GM12878 (cell line): ENCODE results near the gene PTGIS. TPM values are rescaled to one million over a fixed set of nuclear protein-coding genes. Genes with fewer than 3 reads are reported as not detected.

Experiments
- ATAC-seq: fragments of 200-7000 bp; cut with Tn5 transposase; 3 replicates; pipeline ENCODE4 v1.9.1; 2020; ENCODE audit warnings: mild to moderate bottlenecking, moderate library complexity
- BruUV-seq: library from RNA; stranded (reverse); fragments of 400-500 nt; replicated peaks from 2 replicates; lab custom pipeline; 2021; lab: Mats Ljungman, UMichigan
- CTCF ChIA-PET: fragments of 300-600 bp; sonication (Branson Sonifier 250); formaldehyde crosslinking; extraction: SDS; loops from one replicate; lab custom pipeline; 2021; ENCODE audit warnings: inconsistent platforms; lab: Yijun Ruan, JAX
- POLR2A ChIA-PET: fragments of 350-600 bp; formaldehyde crosslinking; extraction: SDS; loops from one replicate; lab custom pipeline; 2021; ENCODE audit warnings: inconsistent platforms; lab: Charles Lee
- RAD21 ChIA-PET: fragments of 300-600 bp; sonication (Branson Sonifier 250); formaldehyde crosslinking; loops from one replicate; lab custom pipeline; 2023; ENCODE audit warnings: antibody characterized with exemption; ENCODE audit not compliant: unreplicated experiment; lab: Charles Lee
- SMC1A ChIA-PET: fragments of 300-600 bp; sonication (Branson Sonifier 250); formaldehyde crosslinking; loops from one replicate; lab custom pipeline; 2023; ENCODE audit not compliant: unreplicated experiment, uncharacterized antibody; lab: Charles Lee
- DNase-seq: peaks from one replicate; pipeline ENCODE4 v3.0.0-alpha.2; 2011; ENCODE audit warnings: low read depth, low spot score
- FAIRE-seq: peaks from 3 replicates; lab custom pipeline; 2011; peaks lifted over from hg19 to GRCh38; lab: Jason Lieb, UNC
- H2AFZ ChIP-seq: 2 replicates; pipeline ENCODE4 v1.6.0; 2011; ENCODE audit warnings: low read depth, low read length, control low read depth; ENCODE audit not compliant: control insufficient read depth
- H3K27ac ChIP-seq: 2 replicates; pipeline ENCODE4 v1.5.1; 2011; ENCODE audit warnings: control low read depth; ENCODE audit not compliant: control insufficient read depth, insufficient read depth
- H3K27me3 ChIP-seq, 2 experiments: replicated peaks in 1 of 2; 2 replicates each; pipeline versions ENCODE4 v1.6.0 to v1.6.1; 2011; ENCODE audit warnings: low read length in 1 of 2; ENCODE audit not compliant: control insufficient read depth in 2 of 2, insufficient read depth in 2 of 2
- H3K36me3 ChIP-seq, 2 experiments: 2 replicates each; pipeline ENCODE4 v1.5.1; 2011; ENCODE audit warnings: low read length in 1 of 2; ENCODE audit not compliant: control insufficient read depth in 2 of 2, insufficient read depth in 2 of 2
- H3K4me1 ChIP-seq: 2 replicates; pipeline ENCODE4 v1.6.1; 2011; ENCODE audit warnings: mild to moderate bottlenecking, low read length, moderate library complexity, mixed read lengths; ENCODE audit not compliant: control insufficient read depth, insufficient read depth
- H3K4me2 ChIP-seq: 2 replicates; pipeline ENCODE4 v1.6.0; 2011; ENCODE audit warnings: control low read depth; ENCODE audit not compliant: control insufficient read depth, insufficient read depth
- H3K4me3 ChIP-seq: fragments of 200-600 bp; sonication (generic); 2 replicates; pipeline ENCODE4 v1.5.1; 2016
- H3K79me2 ChIP-seq: 2 replicates; pipeline ENCODE4 v1.6.0; 2011; ENCODE audit warnings: low read length; ENCODE audit not compliant: control insufficient read depth, insufficient read depth
- H3K9ac ChIP-seq: 2 replicates; pipeline ENCODE4 v1.8.0; 2011; ENCODE audit warnings: low read length, control low read depth, mixed read lengths; ENCODE audit not compliant: control insufficient read depth, insufficient read depth
- H3K9me3 ChIP-seq: replicated peaks from 3 replicates; pipeline ENCODE4 v1.5.1; 2011; ENCODE audit warnings: mild to moderate bottlenecking, low read length; ENCODE audit not compliant: control insufficient read depth, insufficient read depth
- H4K20me1 ChIP-seq: 2 replicates; pipeline ENCODE4 v1.6.0; 2011; ENCODE audit not compliant: control insufficient read depth, insufficient read depth
- BCL11A ChIP-seq: IDR thresholded peaks from 2 replicates; pipeline ENCODE4 v1.6.1; 2011; ENCODE audit warnings: low read depth, low read length
- BHLHE40 ChIP-seq, 2 experiments: fragments of 450-650 bp in 1 of 2; IDR thresholded peaks; 2 replicates each; pipeline ENCODE4 v1.6.1; 2011 to 2017; ENCODE audit warnings: low read depth in 2 of 2, borderline replicate concordance in 1 of 2, improper control_type of control experiment in 1 of 2, low read length in 1 of 2, mild to moderate bottlenecking in 1 of 2
- BMI1 ChIP-seq: fragments of 450-650 bp; IDR thresholded peaks from 2 replicates; pipeline ENCODE4 v1.6.1; 2016; ENCODE audit warnings: mild to moderate bottlenecking, moderate library complexity, borderline replicate concordance
- BRCA1 ChIP-seq: IDR thresholded peaks from 2 replicates; pipeline ENCODE4 v1.6.1; 2011; ENCODE audit warnings: low read depth, low read length, improper control_type of control experiment
- CEBPB ChIP-seq, 2 experiments: fragments of 150-350 bp in 1 of 2; IDR thresholded peaks; 2 replicates each; pipeline ENCODE4 v1.6.1; 2012 to 2014; ENCODE audit warnings: low read depth in 2 of 2, low read length in 2 of 2, borderline replicate concordance in 1 of 2, inconsistent platforms in 1 of 2
- DPF2 ChIP-seq: fragments of 450-650 bp; IDR thresholded peaks from 2 replicates; pipeline ENCODE4 v1.6.1; 2017; ENCODE audit warnings: mild to moderate bottlenecking
- ETV6 ChIP-seq, 2 experiments: fragments of 450-650 bp in 1 of 2; IDR thresholded peaks in 1 of 2; conservative IDR thresholded peaks in 1 of 2; 2 replicates each; pipeline ENCODE4 v1.6.1; 2014; ENCODE audit warnings: antibody characterized with exemption in 1 of 2, borderline replicate concordance in 1 of 2, low read depth in 1 of 2, mild to moderate bottlenecking in 1 of 2, moderate library complexity in 1 of 2
- IKZF1 ChIP-seq: fragments of 450-650 bp; conservative IDR thresholded peaks from 2 replicates; pipeline ENCODE4 v1.6.1; 2017; ENCODE audit warnings: antibody characterized with exemption, mild to moderate bottlenecking
- NR2C1 ChIP-seq: fragments of 450-650 bp; IDR thresholded peaks from 2 replicates; pipeline ENCODE4 v1.6.1; 2017; ENCODE audit warnings: antibody characterized with exemption, mild to moderate bottlenecking, moderate library complexity
- NR2C2 ChIP-seq: IDR thresholded peaks from 2 replicates; pipeline ENCODE4 v1.6.1; 2011; ENCODE audit warnings: borderline replicate concordance, low read depth; ENCODE audit not compliant: control insufficient read depth, insufficient read length
- RFX5 ChIP-seq: IDR thresholded peaks from 2 replicates; pipeline ENCODE4 v1.6.1; 2011; ENCODE audit warnings: low read depth, low read length, improper control_type of control experiment
- SMAD5 ChIP-seq: IDR thresholded peaks from 2 replicates; pipeline ENCODE4 v1.6.1; 2016; ENCODE audit warnings: antibody characterized with exemption, low read depth
- SREBF1 ChIP-seq: IDR thresholded peaks from 2 replicates; pipeline ENCODE4 v1.6.1; 2012; ENCODE audit warnings: mild to moderate bottlenecking, low read length
- STAT1 ChIP-seq: fragments of 450-650 bp; conservative IDR thresholded peaks from 2 replicates; pipeline ENCODE4 v1.6.1; 2014; ENCODE audit warnings: antibody characterized with exemption, mild to moderate bottlenecking
- ZZZ3 ChIP-seq: IDR thresholded peaks from 2 replicates; pipeline ENCODE4 v1.6.1; 2011; ENCODE audit warnings: low read depth; ENCODE audit not compliant: control insufficient read depth, insufficient read length
- WGBS: methylation state at CpG from one replicate; pipeline ENCODE4 v1.1.6; 2016; ENCODE audit warnings: low lambda C conversion rate; ENCODE audit not compliant: insufficient replicate concordance, insufficient coverage; ENCODE audit errors: missing lambda C conversion rate; 5-methylcytosine and 5-hydroxymethylcytosine counted together
- in situ Hi-C: fragments of 300-500 bp; cut with MboI; formaldehyde crosslinking; loops from 9 replicates; pipeline ENCODE4 v1.14.3; 2018; ENCODE audit warnings: mixed read lengths
- intact Hi-C: fragments of 100-400 bp; cut with micrococcal nuclease; formaldehyde crosslinking; loops from one replicate; pipeline ENCODE4 v1.14.2; 2022; ENCODE audit not compliant: unreplicated experiment
- polyA plus RNA-seq, 11 experiments: library from polyadenylated mRNA; depleted of rRNA in 4 of 11; unstranded in 6 of 11; stranded (reverse) in 5 of 11; fragments of >200 nt; fragmentation: Nextera tagmentation in 4 of 11; fragmentation: Illumina TruSeq in 1 of 11; extraction: Ambion mirVana in 4 of 11; extraction: Trizol in 1 of 11; gene quantifications; 1 replicate in 1 of 11; 2 replicates in 10 of 11; pipeline versions ENCODE4 v1.2.1 to v1.2.3, GENCODE V29; 2011 to 2016; ENCODE audit warnings: inconsistent platforms in 2 of 11, missing spikeins in 2 of 11, low read depth in 1 of 11
- total RNA-seq, 4 experiments: library from RNA; depleted of rRNA in 3 of 4; stranded (reverse); fragments of >200 nt in 3 of 4; fragmentation: Illumina TruSeq in 1 of 4; extraction: Trizol in 1 of 4; gene quantifications; 2 replicates each; pipeline versions ENCODE4 v1.2.1 to v1.2.3, GENCODE V29; 2013 to 2021
- TF ChIP-seq, protein P1 (sequence below): IDR thresholded peaks from 2 replicates; pipeline ENCODE4 v1.6.1; 2011; ENCODE audit warnings: mild to moderate bottlenecking, low read depth, low read length, moderate library complexity; ENCODE audit not compliant: insufficient replicate concordance
- TF ChIP-seq, protein P2 (sequence below): IDR thresholded peaks from 2 replicates; pipeline ENCODE4 v1.6.1; 2012; ENCODE audit warnings: low read depth, low read length, improper control_type of control experiment
- TF ChIP-seq, protein P3 (sequence below): fragments of 450-650 bp; formaldehyde crosslinking; IDR thresholded peaks from 2 replicates; pipeline ENCODE4 v1.4.0; 2022; ENCODE audit warnings: mild to moderate bottlenecking, moderate library complexity

PTGIS gene
- total and polyA plus RNA-seq, 10 of the 15 experiments (the other 5 are each of a cell fraction or from before 2014, with no cell fraction given) = 0.10 TPM; not detected in 9

DNA sequence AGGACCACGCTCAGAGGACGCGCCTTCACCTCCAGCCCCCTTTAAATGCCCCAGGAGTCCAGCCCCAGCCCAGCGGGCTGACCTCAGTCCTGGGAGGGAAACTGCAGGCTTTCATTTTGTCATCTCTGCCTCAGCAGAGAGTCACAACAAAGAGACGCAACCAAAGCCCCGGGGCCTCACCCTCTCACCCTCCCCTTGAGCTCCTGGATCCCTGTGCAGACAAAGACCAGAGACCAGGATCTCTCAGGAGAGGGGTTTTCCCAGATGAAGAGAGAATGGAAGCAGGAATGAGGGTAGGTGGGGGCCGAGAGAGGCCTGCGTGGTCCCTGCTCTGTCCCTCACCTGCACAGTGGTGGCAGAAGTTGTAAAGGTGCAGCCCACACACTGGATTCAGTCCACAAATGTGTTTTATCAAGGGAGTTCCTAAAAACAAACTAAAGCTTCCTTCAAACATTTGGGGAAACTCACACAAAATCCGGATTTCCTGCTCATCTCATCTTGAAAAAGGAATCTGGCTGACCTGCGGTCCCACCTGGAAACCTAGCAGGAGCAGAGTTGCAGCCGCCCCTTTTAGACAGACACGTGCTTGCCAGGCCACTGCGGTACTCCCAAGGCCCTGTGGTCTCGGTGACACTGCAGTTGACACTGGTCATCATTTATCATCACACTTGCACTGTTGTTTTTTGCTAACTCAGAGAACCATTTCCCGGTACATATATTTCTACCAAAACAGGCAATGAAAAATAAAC, 27.1 kb downstream of the PTGIS start:
- SMC1A ChIA-PET = interaction anchor here (0.5 to 4.8 kb wide), 8 partner anchors 68 to 397 kb away, joined by 3 to 30 read pairs (median 5); no protein-coding TSS in a partner anchor
- Histone ChIP-seq H3K4me3 (no peak overlapping the region), H3K9me3 (no peaks in the 10 kb centered on the region; the same call in 2 of the 3 replicates), H2AFZ (no peak overlapping the region), H3K4me2 (no peak overlapping the region), H3K4me1 (no peaks in the 10 kb centered on the region), H3K9ac (no peak overlapping the region), H3K36me3 (no peaks in the 10 kb centered on the region), H3K79me2 (no peaks in the 10 kb centered on the region), H4K20me1 (no peaks in the 10 kb centered on the region), H3K27ac (no peak overlapping the region), H3K27me3 (no peaks in the 10 kb centered on the region)
- intact Hi-C loops = loop anchor here (1.0 to 2.0 kb wide), 3 partner anchors 68 to 347 kb away; no protein-coding TSS in a partner anchor
- no peak for DNase-seq
- POLR2A ChIA-PET = interaction anchor here (0.6 kb wide), 1 partner anchor 207 kb away, joined by 4 read pairs; no protein-coding TSS in a partner anchor
- 51% methylated on average over 15 of the region's 15 CpGs for WGBS
- RAD21 ChIA-PET = interaction anchor here (0.6 to 5.5 kb wide), 18 partner anchors 12 to 530 kb away, joined by 3 to 51 read pairs (median 3); no protein-coding TSS in a partner anchor
- ATAC-seq = no peak
- in situ Hi-C loops = loop anchor here (5.0 kb wide), 1 partner anchor 66 kb away; no protein-coding TSS in a partner anchor
- no TSS peak for BruUV-seq
- CTCF ChIA-PET = interaction anchor here (0.7 to 10.6 kb wide), 31 partner anchors 8 to 530 kb away, joined by 3 to 148 read pairs (median 4); partner anchors contain the start of gene RNF114
- FAIRE-seq = no peak
- TF ChIP-seq SREBF1 = no peak
- TF ChIP-seq DPF2 = no peak
- TF ChIP-seq, protein P1, sequence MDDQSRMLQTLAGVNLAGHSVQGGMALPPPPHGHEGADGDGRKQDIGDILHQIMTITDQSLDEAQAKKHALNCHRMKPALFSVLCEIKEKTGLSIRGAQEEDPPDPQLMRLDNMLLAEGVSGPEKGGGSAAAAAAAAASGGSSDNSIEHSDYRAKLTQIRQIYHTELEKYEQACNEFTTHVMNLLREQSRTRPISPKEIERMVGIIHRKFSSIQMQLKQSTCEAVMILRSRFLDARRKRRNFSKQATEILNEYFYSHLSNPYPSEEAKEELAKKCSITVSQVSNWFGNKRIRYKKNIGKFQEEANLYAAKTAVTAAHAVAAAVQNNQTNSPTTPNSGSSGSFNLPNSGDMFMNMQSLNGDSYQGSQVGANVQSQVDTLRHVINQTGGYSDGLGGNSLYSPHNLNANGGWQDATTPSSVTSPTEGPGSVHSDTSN = no peak
- no peak for TF ChIP-seq NR2C2
- TF ChIP-seq ZZZ3 = no peak
- no peak for TF ChIP-seq BMI1
- TF ChIP-seq ETV6 (conservative IDR thresholded peaks at IDR 0.05 in 1 of 2, IDR thresholded peaks at IDR 0.05 in 1 of 2; ENCODE audit: borderline replicate concordance in 1 of 2, low read depth in 1 of 2) = no peak
- TF ChIP-seq BRCA1 = no peak
- TF ChIP-seq, protein P2, sequence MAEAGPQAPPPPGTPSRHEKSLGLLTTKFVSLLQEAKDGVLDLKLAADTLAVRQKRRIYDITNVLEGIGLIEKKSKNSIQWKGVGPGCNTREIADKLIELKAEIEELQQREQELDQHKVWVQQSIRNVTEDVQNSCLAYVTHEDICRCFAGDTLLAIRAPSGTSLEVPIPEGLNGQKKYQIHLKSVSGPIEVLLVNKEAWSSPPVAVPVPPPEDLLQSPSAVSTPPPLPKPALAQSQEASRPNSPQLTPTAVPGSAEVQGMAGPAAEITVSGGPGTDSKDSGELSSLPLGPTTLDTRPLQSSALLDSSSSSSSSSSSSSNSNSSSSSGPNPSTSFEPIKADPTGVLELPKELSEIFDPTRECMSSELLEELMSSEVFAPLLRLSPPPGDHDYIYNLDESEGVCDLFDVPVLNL = no peak
- no peak for TF ChIP-seq CEBPB (IDR thresholded peaks at IDR 0.05; ENCODE audit: borderline replicate concordance in 1 of 2, low read depth in 2 of 2, low read length in 2 of 2)
- no peak for TF ChIP-seq BHLHE40 (IDR thresholded peaks at IDR 0.05; ENCODE audit: borderline replicate concordance in 1 of 2, low read depth in 2 of 2, low read length in 1 of 2)
- TF ChIP-seq SMAD5 = no peak
- TF ChIP-seq STAT1 = no peak
- TF ChIP-seq NR2C1 = no peak
- TF ChIP-seq BCL11A = no peak
- TF ChIP-seq IKZF1 = no peak
- TF ChIP-seq RFX5 = no peak
- TF ChIP-seq, protein P3, sequence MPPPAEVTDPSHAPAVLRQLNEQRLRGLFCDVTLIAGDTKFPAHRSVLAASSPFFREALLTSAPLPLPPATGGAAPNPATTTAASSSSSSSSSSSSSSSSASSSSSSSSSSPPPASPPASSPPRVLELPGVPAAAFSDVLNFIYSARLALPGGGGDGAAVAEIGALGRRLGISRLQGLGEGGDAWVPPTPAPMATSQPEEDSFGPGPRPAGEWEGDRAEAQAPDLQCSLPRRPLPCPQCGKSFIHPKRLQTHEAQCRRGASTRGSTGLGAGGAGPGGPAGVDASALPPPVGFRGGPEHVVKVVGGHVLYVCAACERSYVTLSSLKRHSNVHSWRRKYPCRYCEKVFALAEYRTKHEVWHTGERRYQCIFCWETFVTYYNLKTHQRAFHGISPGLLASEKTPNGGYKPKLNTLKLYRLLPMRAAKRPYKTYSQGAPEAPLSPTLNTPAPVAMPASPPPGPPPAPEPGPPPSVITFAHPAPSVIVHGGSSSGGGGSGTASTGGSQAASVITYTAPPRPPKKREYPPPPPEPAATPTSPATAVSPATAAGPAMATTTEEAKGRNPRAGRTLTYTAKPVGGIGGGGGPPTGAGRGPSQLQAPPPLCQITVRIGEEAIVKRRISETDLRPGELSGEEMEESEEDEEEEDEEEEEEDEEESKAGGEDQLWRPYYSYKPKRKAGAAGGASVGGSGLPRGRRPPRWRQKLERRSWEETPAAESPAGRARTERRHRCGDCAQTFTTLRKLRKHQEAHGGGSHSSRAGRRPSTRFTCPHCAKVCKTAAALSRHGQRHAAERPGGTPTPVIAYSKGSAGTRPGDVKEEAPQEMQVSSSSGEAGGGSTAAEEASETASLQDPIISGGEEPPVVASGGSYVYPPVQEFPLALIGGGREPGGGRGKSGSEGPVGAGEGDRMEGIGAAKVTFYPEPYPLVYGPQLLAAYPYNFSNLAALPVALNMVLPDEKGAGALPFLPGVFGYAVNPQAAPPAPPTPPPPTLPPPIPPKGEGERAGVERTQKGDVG (CRISPR knock-in tag) = no peak
